ENCODE data around the gene DGKG. TPM values are rescaled to one million over a fixed set of nuclear protein-coding genes. Genes with fewer than 3 reads are reported as not detected.

The DGKG gene
- polyA plus RNA-seq, 1 donor (not counting 4 experiments of a cell fraction or from before 2014, with no cell fraction given): 0.22 TPM

GRCh38 chr3:186143250-186143649 lies 218.8 kb downstream of the DGKG start:
- DNase-seq (ENCODE audit: low read depth, low spot score) (no peak), FAIRE-seq (no peak)
- no peaks in the 10 kb centered on the region for H3K27me3 ChIP-seq (ENCODE audit: control insufficient read depth, extremely low read depth, insufficient read depth, low read length)
- no peak overlapping the region for H3K4me2 ChIP-seq (ENCODE audit: control insufficient read depth, extremely low read depth, insufficient read depth, low read depth, low read length)
- no peaks in the 10 kb centered on the region for H3K9me1 ChIP-seq (ENCODE audit: control insufficient read depth, extremely low read depth, insufficient read depth, low read length)
- H3K9me3 ChIP-seq (ENCODE audit: control insufficient read depth, low read depth, low read length): no peaks in the 10 kb centered on the region
- no peaks in the 10 kb centered on the region for H4K20me1 ChIP-seq (ENCODE audit: control insufficient read depth, extremely low read depth, insufficient read depth, low read length)
- no peaks in the 10 kb centered on the region for H3K36me3 ChIP-seq (ENCODE audit: control insufficient read depth in 2 of 2, extremely low read depth in 1 of 2, insufficient read depth in 2 of 2, low read length in 2 of 2)
- TF ChIP-seq EZH2 (IDR thresholded peaks at IDR 0.05; ENCODE audit: low read length) (no peak), CTCF (optimal IDR thresholded peaks at IDR 0.05 in 1 of 3, IDR thresholded peaks at IDR 0.05 in 1 of 3, conservative IDR thresholded peaks at IDR 0.05 in 1 of 3; ENCODE audit: extremely low read depth in 1 of 3, insufficient read depth in 2 of 3, low read length in 3 of 3) (no peak)
- dilution Hi-C loops (cut with MboI; ENCODE audit: extremely low pct_ligation_motif_present, low sequenced_read_pairs): no loop called here
- no peak overlapping the region for H3K4me3 ChIP-seq (ENCODE audit: control insufficient read depth in 2 of 3, extremely low read depth in 1 of 3, insufficient read depth in 2 of 3, low read depth in 1 of 3, low read length in 3 of 3)
- no peak overlapping the region for H3K27ac ChIP-seq (ENCODE audit: control insufficient read depth, insufficient read depth, low read length)
- no peak overlapping the region for H3K9ac ChIP-seq (ENCODE audit: control insufficient read depth, extremely low read depth, insufficient read depth, low read length)
- no peaks in the 10 kb centered on the region for H3K4me1 ChIP-seq (ENCODE audit: control insufficient read depth, extremely low read depth, insufficient read depth, low read length)
- H3K79me2 ChIP-seq (ENCODE audit: control insufficient read depth, insufficient read depth, low read length): no peaks in the 10 kb centered on the region
- H2AFZ ChIP-seq (ENCODE audit: control insufficient read depth, low read length): no peak overlapping the region

DNA sequence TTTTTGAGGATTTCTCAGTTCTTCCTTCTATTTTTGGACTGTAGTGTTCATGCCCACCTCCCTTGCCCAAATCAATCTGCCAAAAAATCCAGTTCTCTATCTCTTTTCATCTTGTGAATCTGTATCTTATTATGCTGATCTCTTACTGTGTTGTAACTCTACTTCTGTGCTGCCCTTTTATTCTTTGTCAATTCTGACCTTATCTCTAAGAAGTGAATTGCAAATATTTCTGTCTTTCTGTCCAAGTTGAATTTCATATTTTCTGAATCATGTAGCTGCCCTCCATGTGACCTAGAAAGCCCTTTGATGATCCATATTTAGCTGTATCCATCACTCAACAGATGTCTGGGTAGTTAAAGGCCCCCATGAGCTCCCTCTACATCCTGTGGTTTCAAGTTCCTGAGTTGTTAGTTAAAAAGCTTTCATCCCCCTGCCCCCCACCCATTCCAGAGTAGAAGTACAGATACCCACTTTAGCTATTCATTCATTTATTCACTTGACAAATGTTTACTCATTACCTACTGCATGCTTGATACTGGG lies 219.6 kb downstream of the DGKG start:
- FAIRE-seq (no peak), DNase-seq (ENCODE audit: low read depth, low spot score) (no peak)
- H3K27ac ChIP-seq (ENCODE audit: control insufficient read depth, insufficient read depth, low read length): no peak overlapping the region
- H3K79me2 ChIP-seq (ENCODE audit: control insufficient read depth, insufficient read depth, low read length): no peaks in the 10 kb centered on the region
- dilution Hi-C loops (cut with MboI; ENCODE audit: extremely low pct_ligation_motif_present, low sequenced_read_pairs): no loop called here
- TF ChIP-seq CTCF (optimal IDR thresholded peaks at IDR 0.05 in 1 of 3, IDR thresholded peaks at IDR 0.05 in 1 of 3, conservative IDR thresholded peaks at IDR 0.05 in 1 of 3; ENCODE audit: extremely low read depth in 1 of 3, insufficient read depth in 2 of 3, low read length in 3 of 3): no peak
- no peak for TF ChIP-seq EZH2 (IDR thresholded peaks at IDR 0.05; ENCODE audit: low read length)
- H3K4me3 ChIP-seq (ENCODE audit: control insufficient read depth in 2 of 3, extremely low read depth in 1 of 3, insufficient read depth in 2 of 3, low read depth in 1 of 3, low read length in 3 of 3): no peak overlapping the region
- H3K9me1 ChIP-seq (ENCODE audit: control insufficient read depth, extremely low read depth, insufficient read depth, low read length): no peaks in the 10 kb centered on the region
- H4K20me1 ChIP-seq (ENCODE audit: control insufficient read depth, extremely low read depth, insufficient read depth, low read length): no peaks in the 10 kb centered on the region
- H3K27me3 ChIP-seq (ENCODE audit: control insufficient read depth, extremely low read depth, insufficient read depth, low read length): no peaks in the 10 kb centered on the region
- no peak overlapping the region for H2AFZ ChIP-seq (ENCODE audit: control insufficient read depth, low read length)
- no peak overlapping the region for H3K4me2 ChIP-seq (ENCODE audit: control insufficient read depth, extremely low read depth, insufficient read depth, low read depth, low read length)
- H3K9ac ChIP-seq (ENCODE audit: control insufficient read depth, extremely low read depth, insufficient read depth, low read length): no peak overlapping the region
- no peaks in the 10 kb centered on the region for H3K36me3 ChIP-seq (ENCODE audit: control insufficient read depth in 2 of 2, extremely low read depth in 1 of 2, insufficient read depth in 2 of 2, low read length in 2 of 2)
- no peaks in the 10 kb centered on the region for H3K9me3 ChIP-seq (ENCODE audit: control insufficient read depth, low read depth, low read length)
- H3K4me1 ChIP-seq (ENCODE audit: control insufficient read depth, extremely low read depth, insufficient read depth, low read length): no peaks in the 10 kb centered on the region

Measured in keratinocyte (primary cell).